Astrocyte (in vitro differentiated cells and primary cell): ENCODE data around the gene ZNF425. TPM values are rescaled to one million over a fixed set of nuclear protein-coding genes. Genes with fewer than 3 reads are reported as not detected.
A peak's percentile ranks its signal among the peaks of the same experiment; 100 is the strongest.

Source experiments
- DNase-seq: peaks from one replicate; pipeline ENCODE4 v3.0.0-alpha.2; 2010; ENCODE audit warnings: low read depth
- FAIRE-seq: peaks from 2 replicates; lab custom pipeline; 2011; peaks lifted over from hg19 to GRCh38; lab: Jason Lieb, UNC
- H2AFZ ChIP-seq: 2 replicates; pipeline ENCODE4 v1.6.0; 2012; ENCODE audit warnings: low read depth, low read length, inconsistent platforms
- H3K27ac ChIP-seq: 2 replicates; pipeline ENCODE4 v1.5.1; 2011; ENCODE audit warnings: low read depth, low read length, inconsistent platforms
- H3K27me3 ChIP-seq: 2 replicates; pipeline ENCODE4 v1.6.0; 2011; ENCODE audit warnings: low read length, inconsistent platforms; ENCODE audit not compliant: insufficient read depth
- H3K36me3 ChIP-seq: 2 replicates; pipeline ENCODE4 v1.5.1; 2011; ENCODE audit warnings: low read length, inconsistent platforms; ENCODE audit not compliant: insufficient read depth
- H3K4me1 ChIP-seq: 2 replicates; pipeline ENCODE4 v1.5.1; 2011; ENCODE audit warnings: low read length, inconsistent platforms; ENCODE audit not compliant: insufficient read depth
- H3K4me2 ChIP-seq: 2 replicates; pipeline ENCODE4 v1.6.0; 2012; ENCODE audit warnings: low read length, inconsistent platforms
- H3K4me3 ChIP-seq: 2 replicates; pipeline ENCODE4 v1.5.1; 2011; ENCODE audit warnings: low read depth, mild to moderate bottlenecking, low read length, inconsistent platforms; ENCODE audit not compliant: insufficient read depth
- H3K79me2 ChIP-seq: 2 replicates; pipeline ENCODE4 v1.6.0; 2012; ENCODE audit warnings: mild to moderate bottlenecking, low read length, inconsistent platforms; ENCODE audit not compliant: insufficient read depth
- H3K9ac ChIP-seq: 2 replicates; pipeline ENCODE4 v1.6.0; 2012; ENCODE audit warnings: mild to moderate bottlenecking, low read length, inconsistent platforms
- H3K9me3 ChIP-seq: 2 replicates; pipeline ENCODE4 v1.5.1; 2012; ENCODE audit warnings: low read depth, mild to moderate bottlenecking, low read length, inconsistent platforms; ENCODE audit not compliant: insufficient read depth
- H4K20me1 ChIP-seq: 2 replicates; pipeline ENCODE4 v1.6.0; 2012; ENCODE audit warnings: low read length, inconsistent platforms; ENCODE audit not compliant: insufficient read depth
- H3K27ac Mint-ChIP-seq: one replicate; pipeline ENCODE4 v1.8.0; 2021; ENCODE audit warnings: mild to moderate bottlenecking, mixed read lengths; ENCODE audit not compliant: unreplicated experiment
- H3K27me3 Mint-ChIP-seq: one replicate; pipeline ENCODE4 v1.8.0; 2021; ENCODE audit warnings: low read depth, mixed read lengths; ENCODE audit not compliant: unreplicated experiment
- H3K36me3 Mint-ChIP-seq: one replicate; pipeline ENCODE4 v1.8.0; 2021; ENCODE audit warnings: low read depth, mixed read lengths; ENCODE audit not compliant: unreplicated experiment
- H3K4me1 Mint-ChIP-seq: one replicate; pipeline ENCODE4 v1.8.0; 2021; ENCODE audit warnings: low read depth, mixed read lengths; ENCODE audit not compliant: unreplicated experiment
- H3K4me3 Mint-ChIP-seq: one replicate; pipeline ENCODE4 v1.8.0; 2021; ENCODE audit warnings: mild to moderate bottlenecking, moderate library complexity, mixed read lengths; ENCODE audit not compliant: unreplicated experiment
- H3K9me3 Mint-ChIP-seq: one replicate; pipeline ENCODE4 v1.8.0; 2021; ENCODE audit warnings: mild to moderate bottlenecking, mixed read lengths; ENCODE audit not compliant: unreplicated experiment
- CTCF ChIP-seq: IDR thresholded peaks from 2 replicates; pipeline ENCODE4 v1.5.1; 2011; ENCODE audit warnings: low read depth, mild to moderate bottlenecking, inconsistent platforms, low read length, moderate library complexity; ENCODE audit not compliant: insufficient read depth
- EZH2 ChIP-seq: IDR thresholded peaks from 2 replicates; pipeline ENCODE4 v1.6.1; 2012; ENCODE audit warnings: mild to moderate bottlenecking, low read length, inconsistent platforms; ENCODE audit not compliant: insufficient read depth
- total RNA-seq: library from RNA; stranded (reverse); gene quantifications from 2 replicates; pipeline ENCODE4 v1.2.1, GENCODE V29; 2021

ZNF425 gene
- total RNA-seq, 1 donor from 2014 or later: 5.9 TPM

- TF ChIP-seq CTCF (no peak), EZH2 (no peak)
- no peak overlapping the region for H3K4me2 ChIP-seq
- Mint-ChIP-seq H3K27me3 (no peaks in the 10 kb centered on the region), H3K4me3 (no peak overlapping the region), H3K4me1 (peaks cover 4% of the 10 kb centered on the region), H3K27ac (no peak overlapping the region), H3K36me3 (peaks cover 14% of the 10 kb centered on the region), H3K9me3 (peaks cover 9% of the 10 kb centered on the region)
- H3K4me1 ChIP-seq: peaks cover 6% of the 10 kb centered on the region
- peaks cover 6% of the 10 kb centered on the region for H3K9me3 ChIP-seq
- H3K27ac ChIP-seq: no peak overlapping the region
- H3K36me3 ChIP-seq: no peaks in the 10 kb centered on the region
- DNase-seq (no peak), FAIRE-seq (no peak)
- no peak overlapping the region for H3K9ac ChIP-seq
- peaks cover 22% of the 10 kb centered on the region for H3K79me2 ChIP-seq
- H3K4me3 ChIP-seq: no peak overlapping the region
- no peaks in the 10 kb centered on the region for H3K27me3 ChIP-seq
- H2AFZ ChIP-seq: no peak overlapping the region
- no peaks in the 10 kb centered on the region for H4K20me1 ChIP-seq
These were observed 4.6 kb upstream of the ZNF425 start for GRCh38 chr7:149130572-149131198.

GRCh38 chr7:149126662-149127266, 640 bp upstream of the ZNF425 start:
- H3K4me1 ChIP-seq: peaks cover 6% of the 10 kb centered on the region
- peak overlapping the region; percentile 83 for H3K4me3 ChIP-seq
- DNase-seq (no peak), FAIRE-seq (no peak)
- peak overlapping the region; percentile 91 for H3K4me2 ChIP-seq
- H3K9me3 Mint-ChIP-seq: peaks cover 9% of the 10 kb centered on the region
- peaks cover 40% of the 10 kb centered on the region for H3K79me2 ChIP-seq
- no peaks in the 10 kb centered on the region for H3K36me3 ChIP-seq
- H3K9me3 ChIP-seq: peaks cover 6% of the 10 kb centered on the region
- peak overlapping the region; percentile 96 for H2AFZ ChIP-seq
- peak overlapping the region; percentile 99 for H3K27ac Mint-ChIP-seq
- H3K9ac ChIP-seq: peak overlapping the region; percentile 98
- H4K20me1 ChIP-seq: no peaks in the 10 kb centered on the region
- peaks cover 14% of the 10 kb centered on the region for H3K36me3 Mint-ChIP-seq
- peaks cover 7% of the 10 kb centered on the region for H3K4me1 Mint-ChIP-seq
- H3K27me3 Mint-ChIP-seq: no peaks in the 10 kb centered on the region
- peak overlapping the region; percentile 97 for H3K4me3 Mint-ChIP-seq
- H3K27me3 ChIP-seq: no peaks in the 10 kb centered on the region
- TF ChIP-seq CTCF (no peak), EZH2 (no peak)
- H3K27ac ChIP-seq: peak overlapping the region; percentile 94
